GM12801 (cell line): ENCODE results near the gene EIF3J.

Experiments used
- TF ChIP-seq, protein P1 (sequence below): IDR thresholded peaks from one replicate; pipeline ENCODE4 v1.5.1; 2011; ENCODE audit warnings: control low read depth; ENCODE audit not compliant: insufficient read length; ENCODE audit errors: extremely low read depth

EIF3J gene

GRCh38 chr15:44569316-44569715 lies 32.4 kb downstream of the EIF3J start:
- TF ChIP-seq, protein P1, sequence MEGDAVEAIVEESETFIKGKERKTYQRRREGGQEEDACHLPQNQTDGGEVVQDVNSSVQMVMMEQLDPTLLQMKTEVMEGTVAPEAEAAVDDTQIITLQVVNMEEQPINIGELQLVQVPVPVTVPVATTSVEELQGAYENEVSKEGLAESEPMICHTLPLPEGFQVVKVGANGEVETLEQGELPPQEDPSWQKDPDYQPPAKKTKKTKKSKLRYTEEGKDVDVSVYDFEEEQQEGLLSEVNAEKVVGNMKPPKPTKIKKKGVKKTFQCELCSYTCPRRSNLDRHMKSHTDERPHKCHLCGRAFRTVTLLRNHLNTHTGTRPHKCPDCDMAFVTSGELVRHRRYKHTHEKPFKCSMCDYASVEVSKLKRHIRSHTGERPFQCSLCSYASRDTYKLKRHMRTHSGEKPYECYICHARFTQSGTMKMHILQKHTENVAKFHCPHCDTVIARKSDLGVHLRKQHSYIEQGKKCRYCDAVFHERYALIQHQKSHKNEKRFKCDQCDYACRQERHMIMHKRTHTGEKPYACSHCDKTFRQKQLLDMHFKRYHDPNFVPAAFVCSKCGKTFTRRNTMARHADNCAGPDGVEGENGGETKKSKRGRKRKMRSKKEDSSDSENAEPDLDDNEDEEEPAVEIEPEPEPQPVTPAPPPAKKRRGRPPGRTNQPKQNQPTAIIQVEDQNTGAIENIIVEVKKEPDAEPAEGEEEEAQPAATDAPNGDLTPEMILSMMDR, result no peak

DNA sequence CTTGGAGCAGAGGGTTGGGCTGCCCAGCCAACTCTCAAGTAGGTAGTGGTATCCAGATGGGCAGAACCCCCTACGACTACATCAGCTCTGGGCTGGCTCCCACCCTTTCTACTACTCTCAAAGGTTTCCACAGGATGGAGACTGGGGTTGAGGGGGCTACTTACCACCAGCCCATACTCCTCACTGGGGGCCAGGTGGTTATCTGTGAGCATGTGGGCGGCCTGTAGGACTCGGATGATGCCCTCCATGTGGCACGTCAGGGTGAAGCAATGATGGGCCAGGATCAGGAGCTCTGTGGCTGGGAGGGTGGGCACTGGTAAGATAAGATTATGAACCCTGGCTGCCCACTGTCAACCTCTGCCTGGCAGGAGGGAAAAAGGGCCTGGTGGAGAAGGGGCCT lies 33.4 kb downstream of the EIF3J start:
- TF ChIP-seq, protein P1, result no peak

DNA sequence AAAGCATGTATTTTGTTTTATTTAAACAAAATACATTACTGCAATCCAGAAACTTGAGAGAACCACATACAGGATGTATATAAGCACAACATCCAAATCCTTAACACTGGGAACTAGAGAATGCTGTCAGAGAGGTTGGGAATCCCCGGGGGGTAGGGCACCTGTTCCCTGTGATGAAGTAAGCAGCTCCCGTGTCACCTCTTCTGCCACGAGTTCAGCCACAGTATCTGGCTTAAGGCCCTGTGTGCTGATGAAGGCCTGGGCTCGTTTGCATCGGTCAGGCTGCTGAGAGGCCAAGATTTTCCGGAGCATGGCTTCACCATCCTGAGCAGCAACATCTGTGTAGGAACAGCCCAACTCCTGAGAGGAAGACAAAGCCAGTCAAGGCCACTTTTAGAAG lies 36.4 kb downstream of the EIF3J start:
- TF ChIP-seq, protein P1, result no peak

- TF ChIP-seq, protein P1, result no peak
Observed at GRCh38 chr15:44574734-44575133, 37.8 kb downstream of the EIF3J start.

GRCh38 chr15:44580105-44580504 lies 43.2 kb downstream of the EIF3J start:
- TF ChIP-seq, protein P1, result no peak

GRCh38 chr15:44584162-44584749 lies 47.3 kb downstream of the EIF3J start:
- TF ChIP-seq, protein P1, result no peak

DNA sequence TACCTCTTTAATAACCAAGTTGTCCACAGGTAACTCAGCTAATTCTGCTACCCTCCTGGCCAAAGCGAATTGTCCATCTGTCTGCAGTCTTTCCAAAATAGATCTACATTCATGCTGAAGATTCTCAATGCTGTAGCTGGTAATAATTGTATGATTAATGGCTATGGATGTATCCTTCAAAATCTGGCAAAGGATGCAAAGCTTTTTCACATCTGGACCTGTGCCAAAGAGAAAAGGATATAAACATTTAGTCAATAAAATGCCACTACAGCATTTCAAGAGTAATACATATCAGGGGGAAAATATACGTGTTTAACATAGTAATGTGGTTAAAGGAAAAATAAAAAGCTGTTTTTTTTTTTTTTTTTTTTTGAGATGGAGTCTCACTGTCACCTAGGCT lies 48.7 kb downstream of the EIF3J start:
- TF ChIP-seq, protein P1, result no peak

DNA sequence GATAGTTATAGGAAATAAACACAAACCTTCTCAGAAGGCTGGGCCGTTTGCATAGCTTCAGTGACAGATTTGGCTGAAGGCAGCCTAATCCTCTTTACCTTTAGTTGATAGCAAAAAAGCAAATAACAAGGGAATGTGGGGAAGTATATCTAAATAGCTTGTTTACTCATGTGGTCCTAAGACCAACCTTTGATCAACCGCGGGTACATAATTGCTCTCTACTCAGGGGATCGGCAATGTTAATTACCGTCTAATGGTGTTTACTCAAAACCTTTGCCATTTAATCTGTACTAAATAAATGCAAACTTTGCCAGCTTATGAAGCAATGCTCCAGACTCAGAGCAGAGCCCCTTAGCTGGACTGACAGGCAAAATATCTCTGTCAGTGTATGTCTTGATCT lies 51.6 kb downstream of the EIF3J start:
- TF ChIP-seq, protein P1, result no peak
